ENCODE data around the gene FBN2. TPM values are rescaled to one million over a fixed set of nuclear protein-coding genes. Genes with fewer than 3 reads are reported as not detected.
A peak's percentile ranks its signal among the peaks of the same experiment; 100 is the strongest.

Gene FBN2
- total and polyA plus RNA-seq, 2 of the 4 experiments (the other 2 are of a cell fraction), result 26.7 to 69.0 TPM

- H3K79me1 ChIP-seq (ENCODE audit: low read depth in 1 of 2, low read length in 2 of 2), result peaks cover 4 to 20% of the 10 kb centered on the region in 2 experiments; a peak in 3 of 4 replicates
- no peak overlapping the region for H2BK15ac ChIP-seq (ENCODE audit: low read depth, low read length)
- H2AK9ac ChIP-seq (replicated peaks; ENCODE audit: low read depth, low read length, poor library complexity), result no peak overlapping the region
- no peak overlapping the region for H2AFZ ChIP-seq (replicated peaks; ENCODE audit: low read length, poor library complexity)
- no peak overlapping the region for H2BK120ac ChIP-seq (ENCODE audit: low read depth, low read length)
- H4K91ac ChIP-seq (ENCODE audit: insufficient read depth, low read depth, low read length), result no peak overlapping the region
- WGBS, 2 experiments (ENCODE audit: extremely low coverage in 2 of 2, insufficient read length in 1 of 2), result no CpG with 5 or more reads among the region's 5 CpGs
- no peak overlapping the region for H3K4ac ChIP-seq (ENCODE audit: low read depth, low read length)
- no peaks in the 10 kb centered on the region for H3K27me3 ChIP-seq (ENCODE audit: control insufficient read depth, insufficient read depth, low read length)
- H3K18ac ChIP-seq (ENCODE audit: low read depth, low read length), result no peak overlapping the region
- in situ Hi-C loops (cut with MboI; ENCODE audit: low sequenced_read_pairs) (loop anchor here (25.0 kb wide), 1 partner anchor 937 kb away; no protein-coding TSS in a partner anchor), intact Hi-C loops (cut with micrococcal nuclease) (loop anchor here (1.0 kb wide), 1 partner anchor 286 kb away; no protein-coding TSS in a partner anchor), dilution Hi-C loops (cut with HindIII; ENCODE audit: low sequenced_read_pairs, unreplicated experiment) (no loop called here)
- no peak overlapping the region for H3K56ac ChIP-seq (ENCODE audit: extremely low read depth, insufficient read depth, low read length)
- H4K8ac ChIP-seq (ENCODE audit: low read depth in 2 of 2, low read length in 2 of 2), result no peak overlapping the region
- H2AK5ac ChIP-seq (ENCODE audit: low read depth, low read length), result no peak overlapping the region
- TF ChIP-seq NFE2L2 (IDR thresholded peaks at IDR 0.05; ENCODE audit: low read depth, low read length) (no peak), MAZ (IDR thresholded peaks at IDR 0.05; ENCODE audit: borderline replicate concordance, low read depth, low read length) (no peak), ELK1 (IDR thresholded peaks at IDR 0.05; ENCODE audit: borderline replicate concordance, low read depth, low read length) (no peak), MAFK (IDR thresholded peaks at IDR 0.05; ENCODE audit: low read depth, low read length) (no peak), RCOR1 (IDR thresholded peaks at IDR 0.05; ENCODE audit: insufficient replicate concordance, low read length) (no peak), SMC3 (IDR thresholded peaks at IDR 0.05; ENCODE audit: low read depth, low read length) (peak; percentile 66), RAD21 (IDR thresholded peaks at IDR 0.05; ENCODE audit: low read length) (peak; percentile 72), CTCF (conservative IDR thresholded peaks at IDR 0.05; ENCODE audit: low read depth, low read length) (peak; percentile 69), RFX5 (IDR thresholded peaks at IDR 0.05; ENCODE audit: low read depth, low read length) (no peak), BHLHE40 (IDR thresholded peaks at IDR 0.05; ENCODE audit: low read depth, low read length) (no peak), USF2 (IDR thresholded peaks at IDR 0.05; ENCODE audit: low read depth, low read length) (no peak), POLR2A (IDR thresholded peaks at IDR 0.05; ENCODE audit: low read depth, low read length) (no peak), MXI1 (IDR thresholded peaks at IDR 0.05; ENCODE audit: borderline replicate concordance, low read depth, low read length) (no peak), CHD1 (IDR thresholded peaks at IDR 0.05; ENCODE audit: low read depth, low read length) (no peak), CEBPB (IDR thresholded peaks at IDR 0.05; ENCODE audit: low read depth, low read length) (no peak), FOS (IDR thresholded peaks at IDR 0.05; ENCODE audit: low read depth, low read length) (no peak)
- no peak overlapping the region for H3K27ac ChIP-seq (ENCODE audit: insufficient read depth, low read length)
- no peak overlapping the region for H3K14ac ChIP-seq (replicated peaks; ENCODE audit: low read depth, low read length)
- H3K23ac ChIP-seq (ENCODE audit: low read depth, low read length), result no peak overlapping the region
- no peak overlapping the region for H2BK5ac ChIP-seq (ENCODE audit: low read depth, low read length, poor library complexity, severe bottlenecking)
- DNase-seq (peak; percentile 79), ATAC-seq (ENCODE audit: low read depth) (peak; percentile 79)
- H3K9me1 ChIP-seq (ENCODE audit: insufficient read depth, low read length), result no peaks in the 10 kb centered on the region
- no peak overlapping the region for H4K5ac ChIP-seq (ENCODE audit: low read depth, low read length)
- no TSS peak for BruUV-seq (replicated peaks)
- ChIA-PET POLR2A (ENCODE audit: unreplicated experiment) (no interaction called here), CTCF (interaction anchor here (0.7 to 1.1 kb wide), 3 partner anchors 17 to 261 kb away, joined by 3 to 5 read pairs (median 3); no protein-coding TSS in a partner anchor)
- peaks cover 6% of the 10 kb centered on the region for H3K36me3 ChIP-seq (ENCODE audit: control insufficient read depth, insufficient read depth, low read length)
- no peak overlapping the region for H2BK20ac ChIP-seq (ENCODE audit: low read depth, low read length)
- H4K20me1 ChIP-seq (ENCODE audit: insufficient read depth, low read length), result peaks cover 15% of the 10 kb centered on the region; the same call in 1 of the 2 replicates
- no peak overlapping the region for H3K4me2 ChIP-seq (ENCODE audit: low read depth, low read length)
- no peaks in the 10 kb centered on the region for H3K9me3 ChIP-seq (ENCODE audit: control insufficient read depth, insufficient read depth, low read length)
- no peak overlapping the region for H3K4me3 ChIP-seq (ENCODE audit: insufficient read depth, low read depth, low read length)
- peaks cover 4% of the 10 kb centered on the region for H3K4me1 ChIP-seq (ENCODE audit: control insufficient read depth, insufficient read depth, low read length)
- no peak overlapping the region for H3K9ac ChIP-seq (ENCODE audit: low read depth, low read length)
These were observed 39.1 kb downstream of the FBN2 start for GRCh38 chr5:128498844-128499455.
